GM12875 (cell line): Measurements from ENCODE around the gene GNAI1.

Experiments used
- H3K4me3 ChIP-seq: one replicate; pipeline ENCODE4 v1.5.1; 2011; ENCODE audit warnings: low read depth, low read length, control low read depth
- TF ChIP-seq, protein P1 (sequence below): IDR thresholded peaks from 2 replicates; pipeline ENCODE4 v1.5.1; 2011; ENCODE audit warnings: low read depth, mild to moderate bottlenecking, control low read depth, inconsistent platforms, low read length, moderate library complexity, borderline replicate concordance; ENCODE audit not compliant: insufficient read depth

Gene GNAI1

DNA sequence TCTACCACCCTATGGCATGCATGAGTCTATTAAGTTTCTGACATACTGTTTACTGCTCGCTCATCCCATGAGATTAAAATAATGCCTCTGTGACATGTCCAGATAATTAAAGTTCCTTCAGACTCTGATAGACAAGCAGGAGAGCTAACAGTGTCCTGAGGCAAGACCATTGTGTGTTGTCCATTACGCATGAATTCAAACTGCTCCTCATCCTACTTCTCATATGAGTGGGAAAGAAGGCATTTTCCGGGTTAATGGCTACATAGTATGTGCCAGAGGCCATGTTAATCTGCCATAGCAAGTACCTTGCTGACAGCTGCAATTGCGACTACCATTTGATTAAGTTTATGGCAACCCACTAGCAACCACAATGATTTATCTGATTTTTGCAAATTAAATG, 113.3 kb downstream of the GNAI1 start:
- TF ChIP-seq, protein P1, sequence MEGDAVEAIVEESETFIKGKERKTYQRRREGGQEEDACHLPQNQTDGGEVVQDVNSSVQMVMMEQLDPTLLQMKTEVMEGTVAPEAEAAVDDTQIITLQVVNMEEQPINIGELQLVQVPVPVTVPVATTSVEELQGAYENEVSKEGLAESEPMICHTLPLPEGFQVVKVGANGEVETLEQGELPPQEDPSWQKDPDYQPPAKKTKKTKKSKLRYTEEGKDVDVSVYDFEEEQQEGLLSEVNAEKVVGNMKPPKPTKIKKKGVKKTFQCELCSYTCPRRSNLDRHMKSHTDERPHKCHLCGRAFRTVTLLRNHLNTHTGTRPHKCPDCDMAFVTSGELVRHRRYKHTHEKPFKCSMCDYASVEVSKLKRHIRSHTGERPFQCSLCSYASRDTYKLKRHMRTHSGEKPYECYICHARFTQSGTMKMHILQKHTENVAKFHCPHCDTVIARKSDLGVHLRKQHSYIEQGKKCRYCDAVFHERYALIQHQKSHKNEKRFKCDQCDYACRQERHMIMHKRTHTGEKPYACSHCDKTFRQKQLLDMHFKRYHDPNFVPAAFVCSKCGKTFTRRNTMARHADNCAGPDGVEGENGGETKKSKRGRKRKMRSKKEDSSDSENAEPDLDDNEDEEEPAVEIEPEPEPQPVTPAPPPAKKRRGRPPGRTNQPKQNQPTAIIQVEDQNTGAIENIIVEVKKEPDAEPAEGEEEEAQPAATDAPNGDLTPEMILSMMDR, result no peak
- H3K4me3 ChIP-seq, result no peak overlapping the region

- no peak overlapping the region for H3K4me3 ChIP-seq
- TF ChIP-seq, protein P1, result no peak
Observed at GRCh38 chr7:80249184-80249583, 114.6 kb downstream of the GNAI1 start.

DNA sequence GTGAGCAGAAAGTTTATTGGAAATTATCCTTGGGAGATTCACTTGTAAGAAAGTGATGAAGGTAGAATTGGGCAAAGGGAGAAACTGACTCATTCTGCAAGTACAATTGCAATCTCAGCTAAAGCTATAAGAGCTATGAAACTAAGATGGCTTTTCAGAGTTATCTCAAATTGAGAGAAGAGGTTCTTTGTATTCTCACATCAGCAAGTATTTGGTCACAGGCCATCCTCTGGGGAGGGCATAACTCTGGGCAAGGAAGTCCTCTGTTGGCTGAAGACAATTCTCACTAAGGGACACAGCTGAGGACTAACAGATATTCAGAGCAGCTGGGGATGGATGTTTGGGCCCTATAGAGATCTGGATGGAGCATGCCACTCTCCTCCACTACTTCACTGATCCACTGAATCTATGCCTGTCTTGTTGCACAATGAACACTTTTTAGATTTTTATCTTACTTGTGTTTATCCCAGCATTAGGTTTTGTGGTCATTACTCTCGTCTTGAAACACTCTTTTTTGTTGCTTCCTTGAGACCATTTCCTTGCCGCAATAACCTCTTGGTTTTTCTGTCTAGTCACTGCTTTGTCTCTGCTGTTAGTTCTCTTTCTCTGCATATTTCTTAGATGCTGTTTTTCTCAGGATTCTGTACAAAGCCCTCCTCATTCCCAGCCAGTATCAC, 115.1 kb downstream of the GNAI1 start:
- TF ChIP-seq, protein P1, result no peak
- no peak overlapping the region for H3K4me3 ChIP-seq

DNA sequence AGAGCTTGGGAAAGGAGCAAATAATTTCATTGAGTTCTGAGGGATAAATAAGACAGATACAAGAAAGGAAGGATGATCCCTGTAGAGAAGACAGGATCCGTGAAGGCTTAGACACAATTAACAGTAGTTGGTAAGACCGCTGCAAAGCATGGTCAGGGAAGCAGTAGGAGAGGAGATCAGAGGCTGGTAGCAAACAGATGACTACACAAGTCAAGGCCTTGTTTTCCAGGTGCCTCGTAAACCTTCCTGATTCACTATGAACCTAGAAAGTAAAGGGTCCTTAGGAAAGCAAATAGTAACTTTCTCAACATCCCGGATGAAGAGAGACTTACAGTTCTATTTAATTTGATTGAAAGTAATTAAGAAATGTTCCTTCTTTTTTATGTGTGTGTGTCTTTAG, 118.6 kb downstream of the GNAI1 start:
- TF ChIP-seq, protein P1, result no peak
- no peak overlapping the region for H3K4me3 ChIP-seq

DNA sequence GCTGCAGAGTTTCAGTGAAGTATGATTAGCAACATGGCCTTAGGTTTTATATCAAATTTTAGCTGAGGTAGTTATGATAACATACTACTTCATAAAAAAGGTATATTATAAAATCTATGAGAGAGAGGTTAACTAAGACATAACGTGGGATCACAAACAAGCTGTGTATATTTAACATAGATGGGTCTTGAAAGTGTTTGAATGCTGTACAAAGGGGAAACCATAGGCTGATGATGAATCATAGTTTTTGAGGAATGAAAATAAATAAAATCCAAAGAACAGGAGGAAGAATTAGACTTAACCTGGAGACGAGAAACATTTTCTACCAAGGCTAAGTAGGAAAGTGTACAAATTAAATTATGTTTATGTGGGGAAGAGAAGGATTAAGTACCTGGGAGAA, 119.0 kb downstream of the GNAI1 start:
- TF ChIP-seq, protein P1, result no peak
- no peak overlapping the region for H3K4me3 ChIP-seq

- no peak overlapping the region for H3K4me3 ChIP-seq
- TF ChIP-seq, protein P1, result no peak
Observed at GRCh38 chr7:80255656-80256055, 121.0 kb downstream of the GNAI1 start.

DNA sequence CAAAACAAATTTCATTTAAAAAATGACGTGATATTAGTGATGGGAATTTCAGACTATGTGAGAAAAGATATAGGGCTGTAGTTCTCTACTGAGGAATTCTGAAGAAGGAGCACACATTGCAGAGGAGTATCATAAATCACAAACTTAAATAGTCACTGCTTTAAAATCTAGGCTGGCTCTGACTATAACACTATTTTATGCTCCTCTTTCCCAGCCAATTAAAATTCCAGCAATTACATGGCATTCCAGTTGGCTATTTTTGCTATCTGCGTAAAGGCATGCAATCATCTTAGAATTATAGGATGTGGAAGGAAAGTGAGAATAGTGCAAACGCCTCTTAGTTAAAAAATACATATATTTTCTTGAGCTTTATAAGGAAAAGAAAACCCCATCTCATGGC, 123.1 kb downstream of the GNAI1 start:
- H3K4me3 ChIP-seq, result no peak overlapping the region
- TF ChIP-seq, protein P1, result no peak
